ENCODE data around the gene MAGEA2.
"Not testable (repeated sequence)": the region's sequence is repeated elsewhere in the genome, so short reads cannot be mapped to it uniquely, and the experiment has no call there.

MAGEA2 gene

DNA sequence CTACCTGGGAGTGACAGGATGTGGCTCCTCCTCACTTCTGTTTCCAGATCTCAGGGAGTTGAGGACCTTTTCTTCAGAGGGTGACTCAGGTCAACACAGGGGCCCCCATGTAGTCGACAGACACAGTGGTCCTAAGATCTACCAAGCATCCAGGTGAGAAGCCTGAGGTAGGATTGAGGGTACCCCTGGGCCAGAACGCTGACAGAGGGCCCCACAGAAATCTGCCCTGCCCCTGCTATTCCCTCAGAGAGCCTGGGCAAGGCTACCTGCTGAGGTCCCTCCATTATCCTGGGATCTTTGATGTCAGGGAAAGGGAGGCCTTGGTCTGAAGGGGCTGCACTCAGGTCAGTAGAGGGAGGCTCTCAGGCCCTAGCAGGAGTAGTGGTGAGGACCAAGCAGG is 18.5 kb downstream of the MAGEA2 start:
- TF ChIP-seq, protein P1, sequence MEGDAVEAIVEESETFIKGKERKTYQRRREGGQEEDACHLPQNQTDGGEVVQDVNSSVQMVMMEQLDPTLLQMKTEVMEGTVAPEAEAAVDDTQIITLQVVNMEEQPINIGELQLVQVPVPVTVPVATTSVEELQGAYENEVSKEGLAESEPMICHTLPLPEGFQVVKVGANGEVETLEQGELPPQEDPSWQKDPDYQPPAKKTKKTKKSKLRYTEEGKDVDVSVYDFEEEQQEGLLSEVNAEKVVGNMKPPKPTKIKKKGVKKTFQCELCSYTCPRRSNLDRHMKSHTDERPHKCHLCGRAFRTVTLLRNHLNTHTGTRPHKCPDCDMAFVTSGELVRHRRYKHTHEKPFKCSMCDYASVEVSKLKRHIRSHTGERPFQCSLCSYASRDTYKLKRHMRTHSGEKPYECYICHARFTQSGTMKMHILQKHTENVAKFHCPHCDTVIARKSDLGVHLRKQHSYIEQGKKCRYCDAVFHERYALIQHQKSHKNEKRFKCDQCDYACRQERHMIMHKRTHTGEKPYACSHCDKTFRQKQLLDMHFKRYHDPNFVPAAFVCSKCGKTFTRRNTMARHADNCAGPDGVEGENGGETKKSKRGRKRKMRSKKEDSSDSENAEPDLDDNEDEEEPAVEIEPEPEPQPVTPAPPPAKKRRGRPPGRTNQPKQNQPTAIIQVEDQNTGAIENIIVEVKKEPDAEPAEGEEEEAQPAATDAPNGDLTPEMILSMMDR (conservative IDR thresholded peaks at IDR 0.05), result no peak
- H3K27ac ChIP-seq, result no peak overlapping the region

DNA sequence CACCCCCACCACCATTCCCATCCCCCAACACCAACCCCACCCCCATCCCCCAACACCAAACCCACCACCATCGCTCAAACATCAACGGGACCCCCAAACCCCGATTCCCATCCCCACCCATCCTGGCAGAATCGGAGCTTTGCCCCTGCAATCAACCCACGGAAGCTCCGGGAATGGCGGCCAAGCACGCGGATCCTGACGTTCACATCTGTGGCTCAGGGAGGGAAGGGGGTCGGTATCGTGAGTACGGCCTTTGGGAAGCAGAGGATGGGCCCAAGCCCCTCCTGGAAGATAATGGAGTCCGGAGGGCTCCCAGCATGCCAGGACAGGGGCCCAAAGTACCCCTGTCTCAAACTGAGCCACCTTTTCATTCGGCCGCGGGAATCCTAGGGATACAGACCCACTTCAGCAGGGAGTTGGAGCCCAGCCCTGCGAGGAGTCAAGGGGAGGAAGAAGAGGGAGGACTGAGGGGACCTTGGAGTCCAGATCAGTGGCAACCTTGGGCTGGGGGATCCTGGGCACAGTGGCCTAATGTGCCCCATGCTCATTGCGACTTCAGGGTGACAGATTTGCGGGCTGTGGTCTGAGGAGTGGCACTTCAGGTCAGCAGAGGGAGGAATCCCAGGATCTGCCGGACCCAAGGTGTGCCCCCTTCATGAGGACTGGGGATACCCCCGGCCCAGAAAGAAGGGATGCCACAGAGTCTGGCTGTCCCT is 19.3 kb downstream of the MAGEA2 start:
- not testable (repeated sequence) for H3K27ac ChIP-seq

GRCh38 chrX:152733261-152733975 is 20.2 kb downstream of the MAGEA2 start, which contains the start of the genes CSAG1 and MAGEA12:
CSAG1 (minus strand) TSS chrX:152733721; CDS start chrX:152732460, 1,261 bp downstream.
MAGEA12 (plus strand) TSS chrX:152733757; CDS start chrX:152736162, 2,405 bp downstream.
- TF ChIP-seq, protein P1 (conservative IDR thresholded peaks at IDR 0.05), result no peak
- H3K27ac ChIP-seq, result no peak within 1 kb of the TSS

GRCh38 chrX:152725409-152725808 is 28.2 kb downstream of the MAGEA2 start:
- TF ChIP-seq, protein P1 (conservative IDR thresholded peaks at IDR 0.05), result no peak
- no peak overlapping the region for H3K27ac ChIP-seq

DNA sequence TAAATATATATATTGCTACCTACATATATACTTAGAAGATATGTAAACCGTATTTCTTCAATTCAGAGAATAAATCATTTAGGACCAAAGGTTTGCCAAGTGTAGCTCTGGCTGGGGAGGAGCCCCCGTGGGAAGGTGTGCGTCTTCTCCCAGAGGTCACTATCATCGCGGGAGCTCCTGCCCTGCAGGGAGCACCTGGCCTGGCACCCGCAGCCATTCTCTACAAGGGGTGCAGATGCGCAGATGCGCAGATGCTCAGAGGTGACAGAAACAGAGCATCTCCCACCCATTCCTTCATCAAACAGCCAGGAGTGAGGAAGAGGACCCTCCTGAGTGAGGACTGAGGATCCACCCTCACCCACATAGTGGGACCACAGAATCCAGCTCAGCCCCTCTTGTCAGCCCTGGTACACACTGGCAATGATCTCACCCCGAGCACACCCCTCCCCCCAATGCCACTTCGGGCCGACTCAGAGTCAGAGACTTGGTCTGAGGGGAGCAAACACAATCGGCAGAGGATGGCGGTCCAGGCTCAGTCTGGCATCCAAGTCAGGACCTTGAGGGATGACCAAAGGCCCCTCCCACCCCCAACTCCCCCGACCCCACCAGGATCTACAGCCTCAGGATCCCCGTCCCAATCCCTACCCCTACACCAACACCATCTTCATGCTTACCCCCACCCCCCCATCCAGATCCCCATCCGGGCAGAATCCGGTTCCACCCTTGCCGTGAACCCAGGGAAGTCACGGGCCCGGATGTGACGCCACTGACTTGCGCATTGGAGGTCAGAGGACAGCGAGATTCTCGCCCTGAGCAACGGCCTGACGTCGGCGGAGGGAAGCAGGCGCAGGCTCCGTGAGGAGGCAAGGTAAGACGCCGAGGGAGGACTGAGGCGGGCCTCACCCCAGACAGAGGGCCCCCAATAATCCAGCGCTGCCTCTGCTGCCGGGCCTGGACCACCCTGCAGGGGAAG is 39.5 kb downstream of the MAGEA2 start, which contains the start of gene MAGEA2B:
MAGEA2B (plus strand) TSS at position 814 of the 973 bp plus-strand sequence. CDS start 2,479 bp downstream, outside the sequence.
- H3K27ac ChIP-seq, result not testable (repeated sequence)

- H3K27ac ChIP-seq, result not testable (repeated sequence)
These were observed 40.4 kb downstream of the MAGEA2 start for GRCh38 chrX:152713195-152713594.

GRCh38 chrX:152709173-152709572 is 44.5 kb downstream of the MAGEA2 start, which contains the start of gene CSAG2:
CSAG2 (minus strand) TSS chrX:152709273; CDS start chrX:152709112, 161 bp downstream.
- not testable (repeated sequence) for H3K27ac ChIP-seq

DNA sequence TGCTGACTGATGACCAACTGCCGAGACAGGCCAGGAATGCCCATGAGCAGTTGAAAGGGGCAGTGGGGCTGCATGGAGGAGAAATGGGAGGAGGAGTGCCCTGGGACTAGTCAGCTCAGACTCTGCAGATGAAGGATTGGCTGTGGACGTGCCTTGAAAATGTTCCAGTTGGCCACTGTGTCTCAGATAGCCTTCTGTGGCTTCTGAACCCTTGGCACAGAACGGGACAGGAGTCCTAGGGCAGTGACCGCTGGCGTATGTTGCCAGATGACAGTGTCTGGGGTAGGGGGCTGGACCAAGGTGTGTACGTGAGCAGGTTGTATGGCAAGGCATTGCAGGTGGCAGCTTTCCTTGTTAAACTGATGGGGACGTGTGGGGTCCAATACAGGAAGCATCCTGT is 47.1 kb downstream of the MAGEA2 start:
- H3K27ac ChIP-seq, result not testable (repeated sequence)

DNA sequence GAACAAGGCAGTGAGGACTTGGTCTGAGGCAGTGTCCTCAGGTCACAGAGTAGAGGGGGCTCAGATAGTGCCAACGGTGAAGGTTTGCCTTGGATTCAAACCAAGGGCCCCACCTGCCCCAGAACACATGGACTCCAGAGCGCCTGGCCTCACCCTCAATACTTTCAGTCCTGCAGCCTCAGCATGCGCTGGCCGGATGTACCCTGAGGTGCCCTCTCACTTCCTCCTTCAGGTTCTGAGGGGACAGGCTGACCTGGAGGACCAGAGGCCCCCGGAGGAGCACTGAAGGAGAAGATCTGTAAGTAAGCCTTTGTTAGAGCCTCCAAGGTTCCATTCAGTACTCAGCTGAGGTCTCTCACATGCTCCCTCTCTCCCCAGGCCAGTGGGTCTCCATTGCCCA is 53.3 kb downstream of the MAGEA2 start:
- H3K27ac ChIP-seq, result not testable (repeated sequence)

All from VCaP (cell line).